Fibroblast of lung (primary cell): ENCODE measurements around the gene SLCO2B1. TPM values are rescaled to one million over a fixed set of nuclear protein-coding genes. Genes with fewer than 3 reads are reported as not detected.

Experiments used
- DNase-seq, 2 donors: peaks; one replicate each; pipeline versions ENCODE4 v3.0.0 to v3.0.0-alpha.2; 2010; ENCODE audit warnings: low read depth in 2 of 2
- H2AFZ ChIP-seq: 2 replicates; pipeline ENCODE4 v1.5.1; 2012; ENCODE audit warnings: low read length, control low read depth, inconsistent platforms
- H3K27ac ChIP-seq: 2 replicates; pipeline ENCODE4 v1.5.1; 2011; ENCODE audit warnings: low read length, control low read depth; ENCODE audit not compliant: insufficient read depth
- H3K27me3 ChIP-seq: 2 replicates; pipeline ENCODE4 v1.5.1; 2011; ENCODE audit warnings: mild to moderate bottlenecking, low read length; ENCODE audit not compliant: control insufficient read depth, insufficient read depth
- H3K36me3 ChIP-seq: 2 replicates; pipeline ENCODE4 v1.5.1; 2011; ENCODE audit warnings: low read length; ENCODE audit not compliant: control insufficient read depth, insufficient read depth
- H3K4me1 ChIP-seq: 2 replicates; pipeline ENCODE4 v1.5.1; 2011; ENCODE audit warnings: low read length; ENCODE audit not compliant: control insufficient read depth, insufficient read depth; ENCODE audit errors: extremely low read depth
- H3K4me2 ChIP-seq: 2 replicates; pipeline ENCODE4 v1.5.1; 2011; ENCODE audit warnings: low read length, control low read depth; ENCODE audit not compliant: insufficient read depth; ENCODE audit errors: extremely low read depth
- H3K4me3 ChIP-seq, 4 experiments: fragments of 200-600 bp in 1 of 4; sonication (generic) in 1 of 4; replicated peaks in 1 of 4; 2 replicates each; pipeline ENCODE4 v1.5.1; 2011 to 2016; ENCODE audit warnings: low read length in 4 of 4, low read depth in 3 of 4, mild to moderate bottlenecking in 3 of 4, control low read depth in 2 of 4, inconsistent platforms in 1 of 4, mixed read lengths in 1 of 4; ENCODE audit not compliant: insufficient read depth in 1 of 4; ENCODE audit errors: control extremely low read depth in 1 of 4
- H3K79me2 ChIP-seq: 2 replicates; pipeline ENCODE4 v1.5.1; 2012; ENCODE audit warnings: mild to moderate bottlenecking, low read length, inconsistent platforms; ENCODE audit not compliant: control insufficient read depth, insufficient read depth
- H3K9ac ChIP-seq: 2 replicates; pipeline ENCODE4 v1.5.1; 2011; ENCODE audit warnings: mild to moderate bottlenecking, low read length, control low read depth; ENCODE audit not compliant: insufficient read depth
- H3K9me3 ChIP-seq: 2 replicates; pipeline ENCODE4 v1.5.1; 2012; ENCODE audit warnings: low read depth, low read length; ENCODE audit not compliant: control insufficient read depth, insufficient read depth
- H4K20me1 ChIP-seq: 2 replicates; pipeline ENCODE4 v1.5.1; 2011; ENCODE audit warnings: low read length; ENCODE audit not compliant: control insufficient read depth, insufficient read depth; ENCODE audit errors: extremely low read depth
- EZH2 ChIP-seq: IDR thresholded peaks from 2 replicates; pipeline ENCODE4 v1.5.1; 2012; ENCODE audit warnings: low read length, control low read depth, mild to moderate bottlenecking; ENCODE audit errors: missing control alignments
- polyA plus RNA-seq, 2 donors: library from polyadenylated mRNA; depleted of rRNA in 1 of 2; stranded (reverse) in 1 of 2; unstranded in 1 of 2; fragments of >200 nt; gene quantifications; 2 replicates each; pipeline ENCODE4 v1.2.1, GENCODE V29; 2011 to 2012; ENCODE audit warnings: missing spikeins in 1 of 2
- total RNA-seq: library from RNA; depleted of rRNA; stranded (reverse); fragments of >200 nt; gene quantifications from 2 replicates; pipeline ENCODE4 v1.2.1, GENCODE V29; 2014
- TF ChIP-seq, protein P1 (sequence below), 2 donors: IDR thresholded peaks in 1 of 2; conservative IDR thresholded peaks in 1 of 2; 1 replicate in 1 of 2; 2 replicates in 1 of 2; pipeline ENCODE4 v1.5.1; 2011 to 2012; ENCODE audit warnings: low read length in 2 of 2, control low read depth in 1 of 2, inconsistent platforms in 1 of 2, low read depth in 1 of 2, mild to moderate bottlenecking in 1 of 2

The SLCO2B1 gene
- total and polyA plus RNA-seq, 2 donors (not counting 1 experiment from before 2014, with no cell fraction given), result not detected

DNA sequence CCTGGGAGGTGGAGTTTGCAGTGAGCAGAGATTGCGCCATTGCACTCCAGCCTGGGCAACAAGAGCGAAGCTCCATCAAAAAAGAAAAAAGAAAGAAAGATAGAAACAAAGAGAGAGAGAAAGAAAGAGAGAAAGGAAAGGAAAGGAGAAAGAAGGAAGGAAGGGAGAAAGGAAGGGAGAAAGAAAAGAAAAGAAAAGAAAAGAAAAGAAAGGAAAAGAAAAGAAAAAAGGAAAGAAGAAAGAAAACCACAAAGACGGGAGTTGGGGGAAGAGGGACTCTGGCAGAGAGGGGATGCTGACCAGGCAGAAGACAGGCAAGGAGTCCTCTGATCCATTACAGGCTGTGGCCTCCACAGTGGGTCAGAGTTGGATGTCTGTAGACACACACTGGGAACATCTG is 18.8 kb upstream of the SLCO2B1 start:
- H2AFZ ChIP-seq, result no peak overlapping the region
- no peaks in the 10 kb centered on the region for H4K20me1 ChIP-seq
- no peaks in the 10 kb centered on the region for H3K4me1 ChIP-seq
- H3K79me2 ChIP-seq, result no peaks in the 10 kb centered on the region
- no peaks in the 10 kb centered on the region for H3K36me3 ChIP-seq
- H3K9ac ChIP-seq, result no peak overlapping the region
- H3K9me3 ChIP-seq, result no peaks in the 10 kb centered on the region
- no peak for DNase-seq
- TF ChIP-seq, protein P1, sequence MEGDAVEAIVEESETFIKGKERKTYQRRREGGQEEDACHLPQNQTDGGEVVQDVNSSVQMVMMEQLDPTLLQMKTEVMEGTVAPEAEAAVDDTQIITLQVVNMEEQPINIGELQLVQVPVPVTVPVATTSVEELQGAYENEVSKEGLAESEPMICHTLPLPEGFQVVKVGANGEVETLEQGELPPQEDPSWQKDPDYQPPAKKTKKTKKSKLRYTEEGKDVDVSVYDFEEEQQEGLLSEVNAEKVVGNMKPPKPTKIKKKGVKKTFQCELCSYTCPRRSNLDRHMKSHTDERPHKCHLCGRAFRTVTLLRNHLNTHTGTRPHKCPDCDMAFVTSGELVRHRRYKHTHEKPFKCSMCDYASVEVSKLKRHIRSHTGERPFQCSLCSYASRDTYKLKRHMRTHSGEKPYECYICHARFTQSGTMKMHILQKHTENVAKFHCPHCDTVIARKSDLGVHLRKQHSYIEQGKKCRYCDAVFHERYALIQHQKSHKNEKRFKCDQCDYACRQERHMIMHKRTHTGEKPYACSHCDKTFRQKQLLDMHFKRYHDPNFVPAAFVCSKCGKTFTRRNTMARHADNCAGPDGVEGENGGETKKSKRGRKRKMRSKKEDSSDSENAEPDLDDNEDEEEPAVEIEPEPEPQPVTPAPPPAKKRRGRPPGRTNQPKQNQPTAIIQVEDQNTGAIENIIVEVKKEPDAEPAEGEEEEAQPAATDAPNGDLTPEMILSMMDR (conservative IDR thresholded peaks at IDR 0.05 in 1 of 2, IDR thresholded peaks at IDR 0.05 in 1 of 2; ENCODE audit: low read depth in 1 of 2, low read length in 2 of 2), result no peak
- no peak for TF ChIP-seq EZH2
- H3K4me3 ChIP-seq, result no peak overlapping the region
- no peak overlapping the region for H3K4me2 ChIP-seq
- no peak overlapping the region for H3K27ac ChIP-seq
- H3K27me3 ChIP-seq, result peaks cover 2% of the 10 kb centered on the region

DNA sequence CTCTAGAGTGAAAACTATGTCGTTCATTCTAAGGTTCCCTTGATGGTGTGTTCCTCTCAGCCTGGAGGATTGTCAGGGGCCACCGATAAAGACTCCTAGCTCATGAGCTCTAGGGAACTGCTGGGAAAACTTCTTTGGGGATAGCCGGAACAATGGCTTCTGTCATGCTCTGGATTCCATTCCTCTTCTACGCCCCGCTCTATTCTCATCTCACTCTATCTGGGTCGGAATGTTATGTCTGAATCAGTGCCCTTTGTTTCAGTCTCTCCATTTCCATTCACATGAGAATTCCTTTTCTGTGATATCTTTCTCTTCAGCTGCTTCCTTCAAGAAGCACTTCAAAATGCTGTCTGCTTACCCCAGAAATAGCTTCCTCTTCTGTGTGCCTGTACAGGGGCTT is 16.9 kb upstream of the SLCO2B1 start:
- H3K4me3 ChIP-seq, result no peak overlapping the region
- no peaks in the 10 kb centered on the region for H3K79me2 ChIP-seq
- H3K27me3 ChIP-seq, result peaks cover 5% of the 10 kb centered on the region
- no peak overlapping the region for H2AFZ ChIP-seq
- TF ChIP-seq EZH2, result no peak
- TF ChIP-seq, protein P1 (conservative IDR thresholded peaks at IDR 0.05 in 1 of 2, IDR thresholded peaks at IDR 0.05 in 1 of 2; ENCODE audit: low read depth in 1 of 2, low read length in 2 of 2), result no peak
- no peak overlapping the region for H3K27ac ChIP-seq
- no peaks in the 10 kb centered on the region for H3K36me3 ChIP-seq
- no peaks in the 10 kb centered on the region for H4K20me1 ChIP-seq
- DNase-seq, result peak in 1 of 2 donors; percentile 14
- H3K9ac ChIP-seq, result no peak overlapping the region
- H3K9me3 ChIP-seq, result no peaks in the 10 kb centered on the region
- H3K4me1 ChIP-seq, result no peaks in the 10 kb centered on the region
- no peak overlapping the region for H3K4me2 ChIP-seq

DNA sequence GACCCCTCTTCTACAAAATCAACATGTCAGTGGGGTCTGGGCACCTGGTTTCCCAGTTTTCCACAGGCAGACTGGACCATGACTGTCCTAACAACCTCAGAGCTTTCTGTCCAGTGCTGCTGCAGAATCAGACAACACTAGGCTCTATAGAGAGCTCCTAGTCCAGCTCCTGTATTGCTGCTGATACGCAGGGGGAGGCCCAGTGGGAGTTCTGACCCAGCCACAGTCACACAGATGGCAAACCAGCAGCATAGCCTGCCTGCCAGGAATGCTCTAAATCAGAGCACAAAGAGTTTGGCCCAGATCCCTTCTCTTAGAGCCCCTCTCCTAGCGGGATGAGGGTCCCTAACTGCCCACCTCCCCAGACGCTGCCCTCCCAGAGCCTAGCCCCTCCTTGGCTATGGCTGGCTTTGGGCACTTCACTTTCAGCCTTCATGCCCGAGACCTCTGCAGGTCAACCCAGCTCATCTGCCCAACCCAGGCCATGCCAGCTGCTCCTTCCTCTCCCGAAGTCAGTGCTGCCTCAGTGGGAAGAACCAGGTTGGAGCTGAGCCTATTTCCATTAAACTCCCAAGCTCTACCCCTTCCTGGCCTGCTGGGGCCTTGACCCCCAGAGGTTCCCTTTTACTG is 15.8 kb upstream of the SLCO2B1 start:
- no peaks in the 10 kb centered on the region for H3K9me3 ChIP-seq
- no peak overlapping the region for H3K9ac ChIP-seq
- no peaks in the 10 kb centered on the region for H3K4me1 ChIP-seq
- H3K27me3 ChIP-seq, result peaks cover 5% of the 10 kb centered on the region
- H3K4me3 ChIP-seq, result no peak overlapping the region
- no peak overlapping the region for H3K4me2 ChIP-seq
- H3K36me3 ChIP-seq, result no peaks in the 10 kb centered on the region
- TF ChIP-seq EZH2, result no peak
- TF ChIP-seq, protein P1 (conservative IDR thresholded peaks at IDR 0.05 in 1 of 2, IDR thresholded peaks at IDR 0.05 in 1 of 2; ENCODE audit: low read depth in 1 of 2, low read length in 2 of 2), result no peak
- H3K27ac ChIP-seq, result no peak overlapping the region
- no peaks in the 10 kb centered on the region for H3K79me2 ChIP-seq
- DNase-seq, result no peak
- no peak overlapping the region for H2AFZ ChIP-seq
- H4K20me1 ChIP-seq, result no peaks in the 10 kb centered on the region
